GM12891 (cell line): ENCODE measurements around the gene CCL17.

Experiments used
- POLR2A ChIP-seq: IDR thresholded peaks from 2 replicates; pipeline ENCODE4 v1.6.1; 2011; ENCODE audit warnings: low read depth, low read length, control low read depth
- POLR2AphosphoS5 ChIP-seq: IDR thresholded peaks from 2 replicates; pipeline ENCODE4 v1.6.1; 2011; ENCODE audit warnings: low read depth, low read length, control low read depth
- SPI1 ChIP-seq: IDR thresholded peaks from 2 replicates; pipeline ENCODE4 v1.6.1; 2011; ENCODE audit warnings: low read depth, low read length, control low read depth

GRCh38 chr16:57434003-57434402 is 29.4 kb downstream of the CCL17 start:
- TF ChIP-seq SPI1 (no peak), POLR2AphosphoS5 (no peak), POLR2A (no peak)
